Measurements from ENCODE around the gene GGA3.

The GGA3 gene

GRCh38 chr17:75246404-75246803, 15.0 kb downstream of the GGA3 start:
- DNase-seq (ENCODE audit: low read depth in 1 of 2, low spot score in 1 of 2), result no peak

- no peak for DNase-seq (ENCODE audit: low read depth in 1 of 2, low spot score in 1 of 2)
These were observed 16.4 kb downstream of the GGA3 start for GRCh38 chr17:75245011-75245410.

DNA sequence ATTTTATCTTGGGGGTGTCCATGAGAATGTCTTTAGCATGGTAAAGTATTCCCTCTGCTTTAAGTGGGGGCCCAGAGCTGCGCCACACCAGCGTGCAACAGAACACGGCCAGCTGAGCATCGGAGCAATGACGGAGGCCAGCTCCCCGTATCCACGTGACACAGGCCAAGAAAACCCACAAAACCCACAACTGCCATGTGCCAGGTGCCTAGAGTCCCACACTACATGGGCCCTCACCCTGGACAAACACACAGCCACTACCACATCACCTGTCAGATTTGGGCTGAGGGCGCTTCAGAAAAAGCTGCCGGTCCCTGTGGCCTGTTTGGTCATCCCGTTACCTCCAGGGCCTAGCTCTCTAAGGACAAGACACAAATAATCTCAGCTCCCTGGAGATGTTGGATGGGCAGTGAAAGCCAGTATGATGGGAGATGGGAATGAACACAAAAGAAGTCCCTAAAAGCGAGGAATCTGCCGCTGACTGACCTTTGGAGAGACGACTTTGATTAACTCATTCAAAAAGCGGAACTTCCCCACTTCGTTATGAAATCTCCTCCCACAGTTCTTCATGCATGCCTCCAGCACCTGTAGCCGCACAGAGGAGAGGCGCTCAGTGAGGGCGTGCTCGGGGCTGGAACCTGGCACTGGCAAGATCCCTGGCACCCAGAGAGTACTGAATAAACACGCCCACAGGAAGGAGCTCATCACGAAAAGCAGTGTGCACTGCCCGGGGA, 17.1 kb downstream of the GGA3 start:
- DNase-seq (ENCODE audit: low read depth in 1 of 2, low spot score in 1 of 2), result no peak

DNA sequence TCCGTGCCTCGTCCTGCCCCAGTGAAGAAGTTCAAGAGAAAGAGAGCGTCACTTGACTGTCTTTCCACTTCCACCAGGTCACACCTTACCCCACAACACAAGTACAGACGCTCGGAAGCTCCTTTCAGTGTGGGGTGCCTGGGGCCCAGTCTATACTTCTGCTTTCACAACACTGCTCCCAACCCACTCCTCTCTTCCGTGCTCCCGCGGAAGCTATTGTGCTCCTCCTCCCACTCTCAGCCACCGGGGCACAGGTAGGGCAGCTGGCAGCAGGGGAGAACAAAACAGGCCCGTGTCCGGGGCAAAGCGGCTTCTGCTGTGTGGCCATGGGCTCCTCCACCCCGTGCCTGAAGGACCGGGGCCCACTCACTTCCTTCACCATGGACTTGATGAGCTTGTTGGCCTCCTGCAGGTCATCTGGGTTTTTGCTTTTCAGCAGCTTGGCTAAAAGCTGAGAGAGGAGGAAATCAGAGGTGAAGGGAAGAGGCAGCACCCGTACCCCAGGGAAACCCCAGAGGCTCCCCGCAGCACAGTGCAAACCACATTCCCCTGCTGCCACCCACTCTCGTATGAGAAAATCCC, 18.9 kb downstream of the GGA3 start:
- DNase-seq (ENCODE audit: low read depth in 1 of 2, low spot score in 1 of 2), result peak in 1 of 2 donors; percentile 22

DNA sequence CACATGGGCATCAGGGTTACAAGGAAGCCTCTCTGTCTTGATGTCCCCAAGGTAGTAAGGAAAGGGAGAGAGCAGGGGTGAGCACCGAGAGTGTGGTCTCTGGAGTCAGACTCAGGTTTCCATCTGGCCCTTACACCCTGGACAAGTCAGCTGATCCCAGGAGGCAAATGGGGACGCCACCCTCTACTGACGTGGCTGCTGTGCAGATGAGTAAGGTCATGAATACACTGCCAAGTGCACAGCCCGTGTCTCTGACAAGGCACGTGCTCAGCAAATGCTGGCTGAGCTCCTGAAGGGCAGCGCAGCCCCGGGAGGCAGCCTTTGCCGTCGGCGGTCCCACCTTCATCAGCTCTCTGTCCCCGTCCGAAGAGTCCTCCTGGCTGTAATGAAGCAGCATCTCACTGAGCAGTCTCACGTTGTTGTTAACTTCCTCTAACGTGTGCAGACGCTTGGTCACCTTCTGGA, 19.4 kb downstream of the GGA3 start:
- no peak for DNase-seq (ENCODE audit: low read depth in 1 of 2, low spot score in 1 of 2)

- DNase-seq (ENCODE audit: low read depth in 1 of 2, low spot score in 1 of 2), result no peak
These were observed 19.9 kb downstream of the GGA3 start for GRCh38 chr17:75241502-75241901.

- no peak for DNase-seq (ENCODE audit: low read depth in 1 of 2, low spot score in 1 of 2)
These were observed 20.3 kb downstream of the GGA3 start for GRCh38 chr17:75241143-75241430.

DNA sequence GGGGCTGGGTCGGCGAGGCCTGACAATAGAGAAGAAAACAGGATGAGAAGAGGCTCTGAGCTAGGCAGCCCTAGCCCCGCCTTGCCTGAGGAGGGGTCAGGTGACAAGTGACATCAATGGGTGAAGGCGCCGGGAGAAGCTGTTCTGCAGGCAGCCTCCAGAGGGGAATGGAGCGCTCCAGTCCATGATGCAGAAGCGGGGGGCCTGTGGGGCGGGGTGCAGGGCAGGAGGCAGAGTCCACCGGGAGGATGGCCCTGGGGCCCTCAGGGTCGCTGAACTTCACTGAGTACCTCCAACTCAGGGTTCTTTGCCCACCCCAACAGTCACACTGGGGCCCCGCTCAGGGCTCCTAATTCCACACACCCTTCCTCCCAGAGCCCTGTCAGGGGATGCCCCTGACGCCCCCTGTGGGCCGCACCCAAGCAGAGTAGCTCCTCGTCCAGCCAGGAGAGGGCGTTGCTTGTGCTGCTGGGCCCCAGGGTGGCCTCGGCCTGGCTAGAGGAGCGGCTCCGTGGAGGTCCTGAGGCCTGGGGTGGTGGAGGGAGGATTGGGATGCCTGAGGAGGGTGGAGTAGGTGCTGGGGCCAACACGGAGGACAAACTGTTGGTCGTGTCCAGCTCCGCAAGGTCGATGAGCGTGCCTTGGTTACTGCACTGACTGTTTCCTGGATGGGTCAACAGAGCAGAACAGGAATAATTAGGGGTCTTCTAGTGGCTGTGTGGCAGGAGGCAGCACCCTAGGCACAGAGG, 20.8 kb downstream of the GGA3 start:
- no peak for DNase-seq (ENCODE audit: low read depth in 1 of 2, low spot score in 1 of 2)

- no peak for DNase-seq (ENCODE audit: low read depth in 1 of 2, low spot score in 1 of 2)
These were observed 21.5 kb downstream of the GGA3 start for GRCh38 chr17:75239778-75240393.

DNA sequence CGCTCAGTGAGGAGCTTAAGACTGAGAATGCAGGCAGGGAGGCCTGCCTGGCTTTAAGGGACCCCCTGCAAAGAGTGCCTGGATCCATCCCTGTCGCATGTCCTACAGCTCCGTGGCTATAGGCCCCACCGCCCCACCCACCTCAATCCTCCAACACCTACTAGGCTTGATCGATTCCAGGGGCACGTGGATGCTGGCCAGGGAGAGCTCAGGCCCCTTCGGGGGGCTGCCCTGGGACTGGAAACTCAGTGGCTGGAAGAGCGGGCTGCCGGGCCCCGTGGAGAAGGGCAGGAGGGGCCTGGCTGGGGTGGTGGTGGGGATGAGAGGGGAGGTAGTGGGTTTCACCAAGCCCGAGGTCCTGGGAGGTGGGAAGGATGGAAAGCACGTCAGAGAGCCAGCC, 22.2 kb downstream of the GGA3 start:
- no peak for DNase-seq (ENCODE audit: low read depth in 1 of 2, low spot score in 1 of 2)

GRCh38 chr17:75238684-75239191, 22.7 kb downstream of the GGA3 start:
- peak; percentile 27 to 43 for DNase-seq (ENCODE audit: low read depth in 1 of 2, low spot score in 1 of 2)

DNA sequence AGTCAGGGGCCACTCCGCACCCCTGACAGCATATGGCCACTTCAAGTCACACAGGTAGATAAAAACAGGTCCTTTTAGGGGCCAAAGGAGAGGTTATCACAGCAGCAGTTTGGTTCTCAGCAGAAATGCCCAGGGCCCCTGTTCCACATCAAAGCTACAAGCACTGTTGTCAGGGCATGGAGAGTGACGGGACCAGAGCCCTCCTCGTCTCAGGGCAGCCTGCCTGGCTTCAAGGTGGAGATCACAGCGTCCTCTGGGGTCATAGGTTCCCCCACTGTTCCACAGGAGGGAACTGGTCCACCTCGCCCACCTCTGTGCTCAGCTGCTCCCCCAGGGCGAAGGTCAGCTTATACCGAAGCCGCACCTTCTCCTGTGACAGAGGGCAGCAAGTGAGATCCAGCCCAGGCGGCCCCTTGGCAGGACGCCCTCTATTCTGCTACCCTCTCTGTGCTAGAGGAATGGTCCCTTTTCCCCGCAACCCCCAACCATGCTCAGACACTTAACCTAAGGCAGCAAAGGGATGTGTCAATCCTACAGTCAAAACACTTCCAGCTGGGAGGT, 23.3 kb downstream of the GGA3 start:
- DNase-seq (ENCODE audit: low read depth in 1 of 2, low spot score in 1 of 2), result no peak

DNA sequence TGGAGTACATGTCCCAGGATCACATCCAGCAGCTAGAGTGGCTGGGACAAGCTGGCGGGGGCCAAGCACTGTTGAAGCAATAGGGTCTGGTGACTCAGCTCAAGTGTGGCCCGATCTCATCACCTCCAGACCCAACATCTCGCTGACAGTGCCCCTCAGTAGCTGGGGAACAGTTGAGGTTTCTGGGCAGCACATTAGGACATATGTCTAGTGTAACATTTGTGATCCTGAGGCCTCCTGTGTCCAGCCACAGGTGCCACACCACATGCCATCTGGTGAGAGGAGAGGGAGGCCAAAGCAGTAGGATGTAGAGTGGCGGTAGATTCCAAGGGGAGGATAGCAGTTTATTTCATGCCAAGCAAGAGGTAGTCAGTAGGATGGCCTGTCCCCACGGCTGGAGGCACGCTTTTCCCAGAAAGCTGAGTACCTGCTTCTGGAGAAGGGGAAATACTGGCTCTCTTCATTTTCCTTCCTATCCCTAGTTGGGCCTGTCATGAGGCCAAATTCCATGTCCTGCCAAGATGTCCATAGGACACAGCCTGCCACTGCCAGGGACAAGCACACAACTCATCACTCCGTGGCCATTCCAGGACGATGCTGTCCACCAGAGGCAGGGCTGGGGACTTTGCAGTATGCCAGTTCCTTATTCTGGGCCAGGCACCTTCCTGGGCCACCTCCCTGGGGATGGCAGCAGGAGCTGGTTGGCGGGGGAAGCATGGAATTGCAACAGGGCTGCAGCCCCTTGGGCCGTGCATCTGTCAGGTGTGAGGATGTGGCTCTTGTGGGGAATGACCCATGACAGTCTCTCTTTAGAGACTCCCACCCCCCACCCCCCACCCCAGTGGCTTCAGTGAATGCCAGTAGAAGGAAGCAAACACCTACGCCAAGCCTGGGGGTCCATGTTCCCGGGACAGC, 24.0 kb downstream of the GGA3 start:
- DNase-seq (ENCODE audit: low read depth in 1 of 2, low spot score in 1 of 2), result no peak

- no peak for DNase-seq (ENCODE audit: low read depth in 1 of 2, low spot score in 1 of 2)
These were observed 28.6 kb downstream of the GGA3 start for GRCh38 chr17:75232786-75233185.

- DNase-seq (ENCODE audit: low read depth in 1 of 2, low spot score in 1 of 2), result no peak
These were observed 29.5 kb downstream of the GGA3 start for GRCh38 chr17:75231741-75232464.

DNA sequence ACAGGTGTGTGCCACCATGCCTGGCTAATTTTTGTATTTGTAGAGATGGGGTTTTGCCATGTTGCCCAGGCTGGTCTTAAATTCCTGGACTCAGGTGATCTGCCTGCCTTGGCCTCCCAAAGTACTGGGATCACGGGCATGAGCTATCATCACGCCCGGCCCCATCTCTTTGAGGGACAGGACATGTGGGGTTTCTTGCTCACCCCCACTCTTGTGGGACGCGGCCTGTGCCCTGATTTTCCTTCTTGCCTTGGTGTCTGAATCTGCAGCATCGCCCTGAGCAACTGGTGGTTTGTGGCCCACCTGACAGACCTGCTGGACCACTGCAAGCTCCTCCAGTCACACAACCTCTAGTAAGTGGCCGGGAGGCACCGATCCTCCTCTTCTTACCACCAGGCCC, 30.3 kb downstream of the GGA3 start:
- DNase-seq (ENCODE audit: low read depth in 1 of 2, low spot score in 1 of 2), result no peak

GRCh38 chr17:75228847-75229246, 32.6 kb downstream of the GGA3 start:
- no peak for DNase-seq (ENCODE audit: low read depth in 1 of 2, low spot score in 1 of 2)

- DNase-seq (ENCODE audit: low read depth in 1 of 2, low spot score in 1 of 2), result no peak
These were observed 33.1 kb downstream of the GGA3 start for GRCh38 chr17:75228305-75228704.

- no peak for DNase-seq (ENCODE audit: low read depth in 1 of 2, low spot score in 1 of 2)
These were observed 33.7 kb downstream of the GGA3 start for GRCh38 chr17:75227729-75228128.

DNA sequence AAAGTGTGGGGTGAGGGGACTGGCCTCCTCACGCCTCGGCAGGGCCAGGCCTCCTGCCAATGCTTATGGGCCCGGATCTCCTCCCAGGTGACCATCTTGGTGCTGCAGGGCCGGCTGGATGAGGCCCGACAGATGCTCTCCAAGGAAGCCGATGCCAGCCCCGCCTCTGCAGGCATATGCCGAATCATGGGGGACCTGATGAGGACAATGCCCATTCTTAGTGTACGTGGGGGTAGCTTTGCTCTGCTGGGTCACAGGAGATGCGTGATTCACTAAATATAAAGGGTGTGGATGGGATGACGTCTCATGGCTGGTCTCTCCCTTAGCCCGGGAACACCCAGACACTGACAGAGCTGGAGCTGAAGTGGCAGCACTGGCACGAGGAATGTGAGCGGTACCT, 36.4 kb downstream of the GGA3 start:
- no peak for DNase-seq (ENCODE audit: low read depth in 1 of 2, low spot score in 1 of 2)
